Measurements from ENCODE around the gene IGF2BP3.
"Not testable (repeated sequence)": the region's sequence is repeated elsewhere in the genome, so short reads cannot be mapped to it uniquely, and the experiment has no call there.

Gene IGF2BP3

GRCh38 chr7:23332910-23333612 is 137.2 kb downstream of the IGF2BP3 start:
- TF ChIP-seq CTCF (IDR thresholded peaks at IDR 0.05; ENCODE audit: insufficient read depth, low read depth, low read length, missing control alignments) = no peak
- no peak overlapping the region for H3K4me3 ChIP-seq (ENCODE audit: low read depth, low read length)
- DNase-seq (ENCODE audit: low read depth) = no peak

GRCh38 chr7:23332193-23332592 is 138.1 kb downstream of the IGF2BP3 start:
- DNase-seq (ENCODE audit: low read depth) = no peak
- no peak overlapping the region for H3K4me3 ChIP-seq (ENCODE audit: low read depth, low read length)
- no peak for TF ChIP-seq CTCF (IDR thresholded peaks at IDR 0.05; ENCODE audit: insufficient read depth, low read depth, low read length, missing control alignments)

GRCh38 chr7:23331132-23331531 is 139.2 kb downstream of the IGF2BP3 start:
- H3K4me3 ChIP-seq (ENCODE audit: low read depth, low read length) = no peak overlapping the region
- TF ChIP-seq CTCF (IDR thresholded peaks at IDR 0.05; ENCODE audit: insufficient read depth, low read depth, low read length, missing control alignments) = no peak
- no peak for DNase-seq (ENCODE audit: low read depth)

DNA sequence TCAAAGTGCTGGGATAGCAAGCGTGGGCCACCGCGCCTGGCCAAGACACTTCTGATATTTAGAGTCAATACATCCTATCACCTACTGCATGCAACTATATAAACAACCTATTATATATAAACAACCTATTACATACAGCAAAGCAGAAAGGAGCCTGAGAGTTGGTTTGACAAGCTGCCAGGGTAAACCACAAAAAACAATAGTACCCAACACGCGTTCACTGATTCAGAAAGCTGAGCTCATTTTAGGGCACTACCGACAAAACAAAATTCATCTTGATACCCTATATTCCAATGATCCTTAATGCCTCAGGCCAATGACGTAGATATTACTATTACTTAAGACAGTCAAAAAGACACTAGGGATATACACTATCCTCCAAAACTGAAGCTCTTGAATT is 154.9 kb downstream of the IGF2BP3 start:
- TF ChIP-seq CTCF (IDR thresholded peaks at IDR 0.05; ENCODE audit: insufficient read depth, low read depth, low read length, missing control alignments) = no peak
- DNase-seq (ENCODE audit: low read depth) = no peak
- no peak overlapping the region for H3K4me3 ChIP-seq (ENCODE audit: low read depth, low read length)

DNA sequence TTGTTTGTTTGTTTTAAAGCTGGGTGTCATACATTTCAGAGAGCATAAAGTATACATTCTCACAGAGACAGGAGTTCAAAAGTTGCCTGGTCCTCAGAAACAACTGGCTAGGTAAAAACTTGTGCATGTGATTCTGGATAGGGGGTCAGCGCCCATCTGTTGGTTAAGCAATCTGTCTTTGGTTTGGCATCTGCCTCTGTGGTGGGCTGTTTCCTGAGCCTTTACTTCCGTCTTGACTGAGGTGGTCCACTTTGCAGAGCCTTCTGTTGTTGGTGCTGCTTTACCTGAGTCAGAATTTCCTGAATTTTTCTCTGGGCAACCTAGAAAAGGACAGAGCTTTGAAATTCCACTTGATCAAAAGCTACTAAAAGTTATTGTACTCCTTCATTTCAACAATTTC is 158.2 kb downstream of the IGF2BP3 start:
- H3K4me3 ChIP-seq (ENCODE audit: low read depth, low read length); DNase-seq (ENCODE audit: low read depth): not testable (repeated sequence)

- DNase-seq (ENCODE audit: low read depth) = no peak
- no peak overlapping the region for H3K4me3 ChIP-seq (ENCODE audit: low read depth, low read length)
- TF ChIP-seq CTCF (IDR thresholded peaks at IDR 0.05; ENCODE audit: insufficient read depth, low read depth, low read length, missing control alignments) = no peak
Observed at GRCh38 chr7:23308754-23309153, 161.5 kb downstream of the IGF2BP3 start.

DNA sequence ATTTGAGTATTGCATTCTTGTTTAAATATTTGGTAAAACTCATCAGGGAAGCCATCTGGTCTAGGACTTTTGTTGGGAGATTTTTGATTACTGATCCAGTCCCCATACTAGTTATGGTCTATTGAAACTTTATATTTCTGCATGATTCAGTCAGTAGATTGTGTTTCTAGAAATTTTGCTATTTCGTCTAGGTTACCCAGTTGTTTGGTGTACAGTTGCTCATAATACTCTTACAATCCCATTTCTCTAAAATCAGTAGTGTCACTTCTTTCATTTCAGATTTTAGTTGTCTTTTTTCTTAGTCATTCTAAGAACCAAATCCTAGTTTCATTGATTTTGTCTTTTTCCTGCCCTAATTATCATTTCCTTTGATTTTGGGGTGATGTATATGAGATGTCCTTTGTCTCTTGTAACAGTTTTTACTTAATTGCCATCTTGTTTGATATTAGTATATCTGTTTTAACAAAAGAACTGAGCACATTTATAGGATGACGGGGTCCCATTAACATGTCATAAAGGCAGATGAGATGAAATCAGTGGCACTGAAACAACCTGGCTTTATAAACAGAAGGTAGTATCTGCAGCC is 163.3 kb downstream of the IGF2BP3 start:
- no peak for TF ChIP-seq CTCF (IDR thresholded peaks at IDR 0.05; ENCODE audit: insufficient read depth, low read depth, low read length, missing control alignments)
- no peak for DNase-seq (ENCODE audit: low read depth)
- H3K4me3 ChIP-seq (ENCODE audit: low read depth, low read length) = no peak overlapping the region

Measured in GM12865 (cell line).